Parathyroid adenoma (tissue), 2 donors: ENCODE data around the gene DTX3.
"Not testable (repeated sequence)": the region's sequence is repeated elsewhere in the genome, so short reads cannot be mapped to it uniquely, and the experiment has no call there.

Experiments
- H2AFZ ChIP-seq: fragments of 300-600 bp; sonication (generic); one replicate; pipeline ENCODE4 v1.7.0; 2017; ENCODE audit warnings: antibody characterized with exemption, mild to moderate bottlenecking
- H3K27ac ChIP-seq: fragments of 300-600 bp; sonication (generic); one replicate; pipeline ENCODE4 v1.7.0; 2017
- H3K27me3 ChIP-seq: fragments of 300-600 bp; sonication (generic); one replicate; pipeline ENCODE4 v1.7.0; 2017; ENCODE audit warnings: low read length; ENCODE audit not compliant: control insufficient read depth, insufficient read depth
- H3K36me3 ChIP-seq: fragments of 300-600 bp; sonication (generic); one replicate; pipeline ENCODE4 v1.7.0; 2017; ENCODE audit warnings: low read length; ENCODE audit not compliant: control insufficient read depth, insufficient read depth
- H3K4me1 ChIP-seq: fragments of 300-600 bp; sonication (generic); one replicate; pipeline ENCODE4 v1.7.0; 2017; ENCODE audit warnings: control low read depth
- H3K4me2 ChIP-seq: fragments of 300-600 bp; sonication (generic); one replicate; pipeline ENCODE4 v1.7.0; 2017; ENCODE audit warnings: low read length
- H3K4me3 ChIP-seq: fragments of 300-600 bp; sonication (generic); one replicate; pipeline ENCODE4 v1.7.0; 2017; ENCODE audit warnings: low read depth, low read length
- H3K79me2 ChIP-seq: fragments of 300-600 bp; sonication (generic); one replicate; pipeline ENCODE4 v1.7.0; 2017; ENCODE audit warnings: control low read depth
- H3K9ac ChIP-seq: fragments of 300-600 bp; sonication (generic); one replicate; pipeline ENCODE4 v1.7.0; 2017; ENCODE audit warnings: mild to moderate bottlenecking
- H3K9me3 ChIP-seq: fragments of 300-600 bp; sonication (generic); one replicate; pipeline ENCODE4 v1.7.0; 2017; ENCODE audit warnings: low read length; ENCODE audit not compliant: control insufficient read depth
- CTCF ChIP-seq: fragments of 300-600 bp; sonication (generic); IDR thresholded peaks from one replicate; pipeline ENCODE4 v1.7.0; 2017; ENCODE audit warnings: antibody characterized with exemption, mild to moderate bottlenecking
- donor health status: primary hyperparathyroidism.

The DTX3 gene

DNA sequence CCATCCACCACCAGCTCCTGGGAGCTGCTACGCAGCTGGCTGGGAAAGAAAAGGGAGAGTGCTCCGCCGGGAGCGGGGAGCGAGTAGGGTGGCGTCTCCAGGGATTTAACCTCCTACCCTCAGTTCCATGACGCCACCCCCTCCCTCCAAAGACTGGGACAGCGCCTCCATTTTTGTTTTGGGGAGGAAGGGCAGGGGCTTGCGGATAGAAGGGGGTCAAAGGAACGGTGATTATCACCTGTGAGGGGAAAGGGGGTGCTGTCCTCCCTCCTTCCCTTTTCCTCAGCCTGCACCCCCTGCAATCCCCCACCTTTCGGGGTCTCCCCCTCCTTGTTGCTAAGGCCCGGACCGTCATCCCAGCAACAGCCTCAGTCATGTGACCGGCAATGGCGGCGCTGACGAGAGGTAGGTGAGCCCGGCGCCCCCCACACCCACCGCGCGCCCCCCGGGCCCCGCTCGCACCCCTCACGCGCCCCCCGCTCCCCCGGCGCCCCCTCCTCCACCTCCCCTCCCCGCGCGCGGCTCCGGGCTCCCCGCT lies at the start of gene DTX3:
Gene DTX3 (plus strand): TSS at position 371 of the 538 bp plus-strand sequence. CDS start 1,694 bp downstream, outside the sequence.
- no peak for TF ChIP-seq CTCF
- Histone ChIP-seq H2AFZ (peak within 1 kb of the TSS; percentile 99), H3K4me1 (peaks cover 13% of the 10 kb centered on the region)

GRCh38 chr12:57554897-57555296 lies 49.7 kb upstream of the DTX3 start:
- no peak overlapping the region for H3K9ac ChIP-seq
- no peak for TF ChIP-seq CTCF
- H3K9me3 ChIP-seq = no peaks in the 10 kb centered on the region
- no peaks in the 10 kb centered on the region for H3K36me3 ChIP-seq
- no peak overlapping the region for H3K27ac ChIP-seq
- H3K27me3 ChIP-seq = no peaks in the 10 kb centered on the region
- H2AFZ ChIP-seq = no peak overlapping the region
- H3K4me3 ChIP-seq = no peak overlapping the region
- H3K79me2 ChIP-seq = no peaks in the 10 kb centered on the region
- peaks cover 4% of the 10 kb centered on the region for H3K4me1 ChIP-seq
- no peak overlapping the region for H3K4me2 ChIP-seq

More for the DNA sequence above, at the start of gene DTX3:
- Histone ChIP-seq H3K36me3 (no peaks in the 10 kb centered on the region), H3K79me2 (no peaks in the 10 kb centered on the region), H3K27me3 (no peaks in the 10 kb centered on the region), H3K9ac (peak within 1 kb of the TSS; percentile 87), H3K9me3 (no peaks in the 10 kb centered on the region), H3K4me2 (peak within 1 kb of the TSS; percentile 96), H3K4me3 (peak within 1 kb of the TSS; percentile 87), H3K27ac (peak within 1 kb of the TSS; percentile 93)

GRCh38 chr12:57558864-57559263 lies 45.8 kb upstream of the DTX3 start:
- no peaks in the 10 kb centered on the region for H3K27me3 ChIP-seq
- TF ChIP-seq CTCF = no peak
- H3K9ac ChIP-seq = no peak overlapping the region
- no peaks in the 10 kb centered on the region for H3K4me1 ChIP-seq
- H3K36me3 ChIP-seq = no peaks in the 10 kb centered on the region
- no peak overlapping the region for H2AFZ ChIP-seq
- no peaks in the 10 kb centered on the region for H3K9me3 ChIP-seq
- H3K79me2 ChIP-seq = no peaks in the 10 kb centered on the region
- no peak overlapping the region for H3K4me3 ChIP-seq
- no peak overlapping the region for H3K27ac ChIP-seq
- H3K4me2 ChIP-seq = no peak overlapping the region

- Histone ChIP-seq H3K36me3 (no peaks in the 10 kb centered on the region), H3K4me1 (no peaks in the 10 kb centered on the region), H3K79me2 (no peaks in the 10 kb centered on the region), H3K4me2 (no peak overlapping the region), H3K27ac (no peak overlapping the region), H3K9ac (no peak overlapping the region), H3K9me3 (no peaks in the 10 kb centered on the region), H3K4me3 (no peak overlapping the region), H2AFZ (no peak overlapping the region), H3K27me3 (no peaks in the 10 kb centered on the region)
- no peak for TF ChIP-seq CTCF
These were observed 44.1 kb upstream of the DTX3 start for GRCh38 chr12:57560516-57560915.

DNA sequence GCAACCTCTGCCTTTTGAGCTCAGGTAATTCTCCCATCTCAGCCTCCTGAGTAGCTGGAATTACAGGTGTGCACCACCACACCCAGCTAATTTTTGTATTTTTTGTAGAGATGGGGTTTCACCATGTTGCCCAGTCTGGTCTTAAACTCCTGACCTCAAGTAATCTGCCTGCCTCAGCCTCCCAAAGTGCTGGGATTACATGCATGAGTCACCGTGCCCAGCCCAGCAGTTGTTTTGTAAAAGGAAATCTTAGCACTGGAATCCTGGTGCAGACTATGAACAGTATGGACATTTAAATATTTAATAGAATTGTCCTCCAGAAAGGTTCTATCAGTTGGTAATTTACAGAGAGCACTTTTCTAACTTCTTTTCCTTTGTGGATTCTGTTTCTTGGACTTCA lies 43.5 kb upstream of the DTX3 start:
- not testable (repeated sequence) for H3K27me3 ChIP-seq, H3K9ac ChIP-seq, H3K4me3 ChIP-seq, H3K4me2 ChIP-seq, H3K27ac ChIP-seq, H3K36me3 ChIP-seq, H2AFZ ChIP-seq, H3K4me1 ChIP-seq, H3K79me2 ChIP-seq, H3K9me3 ChIP-seq
